GM23338 (cell line): ENCODE data around the gene EFEMP1. TPM values are rescaled to one million over a fixed set of nuclear protein-coding genes. Genes with fewer than 3 reads are reported as not detected.

Experiments used
- ATAC-seq: fragments of 200-7000 bp; cut with Tn5 transposase; 3 replicates; pipeline ENCODE4 v1.9.1; 2020
- DNase-seq: peaks from one replicate; pipeline ENCODE4 v3.0.0-alpha.2; 2015; ENCODE audit warnings: low spot score
- H2AFZ ChIP-seq: fragments of 200-600 bp; sonication (generic); 2 replicates; pipeline ENCODE4 v1.8.0; 2016; ENCODE audit warnings: antibody characterized with exemption, mild to moderate bottlenecking, moderate library complexity
- H3F3A ChIP-seq: fragments of 200-600 bp; sonication (generic); replicated peaks from 2 replicates; pipeline ENCODE4 v1.8.0; 2017; ENCODE audit warnings: antibody characterized with exemption, mixed run types, low read depth
- H3K27ac ChIP-seq: fragments of 200-600 bp; sonication (generic); 2 replicates; pipeline ENCODE4 v1.6.1; 2016; ENCODE audit warnings: low read depth
- H3K27me3 ChIP-seq: fragments of 200-600 bp; sonication (generic); 2 replicates; pipeline ENCODE4 v1.8.0; 2016; ENCODE audit warnings: mild to moderate bottlenecking, mixed run types, moderate library complexity; ENCODE audit not compliant: insufficient read depth
- H3K36me3 ChIP-seq: fragments of 200-600 bp; sonication (generic); 2 replicates; pipeline ENCODE4 v1.8.0; 2016; ENCODE audit warnings: mild to moderate bottlenecking; ENCODE audit not compliant: insufficient read depth
- H3K4me1 ChIP-seq: fragments of 200-600 bp; sonication (generic); 2 replicates; pipeline ENCODE4 v1.8.0; 2016; ENCODE audit warnings: mild to moderate bottlenecking, moderate library complexity; ENCODE audit not compliant: insufficient read depth
- H3K4me2 ChIP-seq: fragments of 200-600 bp; sonication (generic); 2 replicates; pipeline ENCODE4 v1.7.1; 2017; ENCODE audit warnings: mixed run types
- H3K4me3 ChIP-seq: fragments of 200-600 bp; sonication (generic); 2 replicates; pipeline ENCODE4 v1.6.1; 2016; ENCODE audit warnings: mixed run types
- H3K79me2 ChIP-seq: fragments of 200-600 bp; sonication (generic); replicated peaks from 2 replicates; pipeline ENCODE4 v1.8.0; 2017; ENCODE audit warnings: mild to moderate bottlenecking; ENCODE audit not compliant: insufficient read depth
- H3K9me2 ChIP-seq: fragments of 200-600 bp; sonication (generic); 2 replicates; pipeline ENCODE4 v1.8.0; 2017; ENCODE audit not compliant: insufficient read depth
- H4K20me1 ChIP-seq: fragments of 200-600 bp; sonication (generic); replicated peaks from 2 replicates; pipeline ENCODE4 v1.8.0; 2017; ENCODE audit warnings: mild to moderate bottlenecking; ENCODE audit not compliant: insufficient read depth
- H3K27ac Mint-ChIP-seq: 2 replicates; pipeline ENCODE4 v1.8.0; 2020; ENCODE audit warnings: inconsistent platforms, mild to moderate bottlenecking, moderate library complexity, mixed read lengths
- H3K27me3 Mint-ChIP-seq: 3 replicates; pipeline ENCODE4 v1.8.0; 2022; ENCODE audit warnings: low read depth, mild to moderate bottlenecking, moderate library complexity, mixed read lengths, inconsistent platforms; ENCODE audit not compliant: insufficient read depth, poor library complexity
- H3K36me3 Mint-ChIP-seq: 3 replicates; pipeline ENCODE4 v1.8.0; 2021; ENCODE audit warnings: low read depth, mild to moderate bottlenecking, inconsistent platforms, moderate library complexity, mixed read lengths
- H3K4me1 Mint-ChIP-seq: 3 replicates; pipeline ENCODE4 v1.8.0; 2020; ENCODE audit warnings: mild to moderate bottlenecking, inconsistent platforms, mixed read lengths
- H3K4me3 Mint-ChIP-seq: 3 replicates; pipeline ENCODE4 v1.8.0; 2021; ENCODE audit warnings: moderate library complexity, mild to moderate bottlenecking, inconsistent platforms, mixed read lengths
- H3K9me3 Mint-ChIP-seq: 3 replicates; pipeline ENCODE4 v1.8.0; 2020; ENCODE audit warnings: moderate library complexity, mild to moderate bottlenecking, inconsistent platforms, mixed read lengths
- CREB1 ChIP-seq: fragments of 250-450 bp; sonication (Bioruptor Pico); IDR thresholded peaks from 2 replicates; pipeline ENCODE4 v1.5.0; 2020; ENCODE audit warnings: low read depth, mild to moderate bottlenecking, moderate library complexity
- EZH2phosphoT487 ChIP-seq: fragments of 200-600 bp; sonication (generic); IDR thresholded peaks from one replicate; pipeline ENCODE4 v1.8.1; 2018; ENCODE audit warnings: antibody characterized with exemption; ENCODE audit not compliant: unreplicated experiment
- JUNB ChIP-seq: IDR thresholded peaks from one replicate; pipeline ENCODE4 v1.6.1; 2016; ENCODE audit warnings: antibody characterized with exemption; ENCODE audit not compliant: unreplicated experiment
- POLR2AphosphoS5 ChIP-seq: IDR thresholded peaks from 2 replicates; pipeline ENCODE4 v1.6.1; 2016; ENCODE audit warnings: antibody characterized with exemption, low read depth
- STAT1 ChIP-seq: IDR thresholded peaks from one replicate; pipeline ENCODE4 v1.6.1; 2016; ENCODE audit warnings: antibody characterized with exemption; ENCODE audit not compliant: unreplicated experiment
- ZNF114 ChIP-seq: fragments of 250-450 bp; sonication (Bioruptor Pico); IDR thresholded peaks from 2 replicates; pipeline ENCODE4 v1.5.0; 2020; ENCODE audit warnings: mild to moderate bottlenecking, moderate library complexity
- ZNF331 ChIP-seq: fragments of 250-450 bp; sonication (Bioruptor Pico); IDR thresholded peaks from 2 replicates; pipeline ENCODE4 v1.5.0; 2020; ENCODE audit warnings: low read depth, mild to moderate bottlenecking, moderate library complexity
- ZNF462 ChIP-seq: fragments of 250-450 bp; sonication (Bioruptor Pico); IDR thresholded peaks from 2 replicates; pipeline ENCODE4 v1.5.0; 2020; ENCODE audit warnings: mild to moderate bottlenecking, moderate library complexity
- polyA plus RNA-seq: library from polyadenylated mRNA; unstranded; fragments of >200 nt; fragmentation: Nextera tagmentation; extraction: Ambion mirVana; gene quantifications from 2 replicates; pipeline ENCODE4 v1.2.1, GENCODE V29; 2016
- total RNA-seq: library from RNA; depleted of rRNA; stranded (reverse); fragments of >200 nt; shearing (Covaris generic); gene quantifications from 2 replicates; pipeline ENCODE4 v1.2.3, GENCODE V29; 2014
- TF ChIP-seq, protein P1 (sequence below): IDR thresholded peaks from 2 replicates; pipeline ENCODE4 v1.6.1; 2016; ENCODE audit warnings: antibody characterized with exemption

The EFEMP1 gene
- total and polyA plus RNA-seq, 2 experiments from 2014 or later = 12.6 to 22.5 TPM

GRCh38 chr2:55902971-55903370 lies 20.6 kb downstream of the EFEMP1 start (continued):
- TF ChIP-seq ZNF462 (CRISPR knock-in tag) = no peak

DNA sequence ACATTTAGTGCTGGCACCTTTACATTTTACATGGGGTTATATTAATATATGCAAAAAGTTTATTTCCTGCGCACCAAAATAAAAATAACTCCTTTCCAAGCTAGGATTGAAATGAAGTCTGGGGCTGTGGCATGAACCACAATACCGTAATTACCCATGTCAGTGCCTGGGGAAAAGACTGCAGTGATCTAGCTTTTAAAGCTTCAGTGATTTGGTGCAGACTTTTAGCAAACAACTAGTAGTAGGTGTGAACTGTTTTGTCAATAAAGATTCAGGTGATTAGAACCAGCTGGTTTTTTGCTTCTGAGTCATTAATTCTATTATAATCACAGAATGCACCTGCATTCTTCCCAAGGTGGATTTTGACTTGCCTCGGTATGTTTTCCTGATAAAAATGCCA lies 21.2 kb downstream of the EFEMP1 start:
- Mint-ChIP-seq H3K4me1 (peaks cover 2% of the 10 kb centered on the region; the same call in 2 of the 3 replicates), H3K27me3 (peaks cover 2% of the 10 kb centered on the region), H3K36me3 (peaks cover 4% of the 10 kb centered on the region; the same call in 2 of the 3 replicates), H3K27ac (no peak overlapping the region), H3K9me3 (peaks cover 3% of the 10 kb centered on the region; the same call in 1 of the 3 replicates), H3K4me3 (no peak overlapping the region)
- Histone ChIP-seq H3F3A (no peaks in the 10 kb centered on the region), H3K4me2 (no peak overlapping the region), H3K4me1 (no peaks in the 10 kb centered on the region), H3K4me3 (no peak overlapping the region), H3K27ac (no peak overlapping the region), H3K79me2 (no peaks in the 10 kb centered on the region), H2AFZ (no peak overlapping the region), H3K9me2 (no peaks in the 10 kb centered on the region; the same call in 1 of the 2 replicates), H4K20me1 (no peaks in the 10 kb centered on the region), H3K36me3 (no peaks in the 10 kb centered on the region), H3K27me3 (no peaks in the 10 kb centered on the region)
- DNase-seq = no peak
- ATAC-seq = no peak
- no peak for TF ChIP-seq ZNF114 (CRISPR knock-in tag)
- no peak for TF ChIP-seq ZNF462 (CRISPR knock-in tag)
- TF ChIP-seq, protein P1, sequence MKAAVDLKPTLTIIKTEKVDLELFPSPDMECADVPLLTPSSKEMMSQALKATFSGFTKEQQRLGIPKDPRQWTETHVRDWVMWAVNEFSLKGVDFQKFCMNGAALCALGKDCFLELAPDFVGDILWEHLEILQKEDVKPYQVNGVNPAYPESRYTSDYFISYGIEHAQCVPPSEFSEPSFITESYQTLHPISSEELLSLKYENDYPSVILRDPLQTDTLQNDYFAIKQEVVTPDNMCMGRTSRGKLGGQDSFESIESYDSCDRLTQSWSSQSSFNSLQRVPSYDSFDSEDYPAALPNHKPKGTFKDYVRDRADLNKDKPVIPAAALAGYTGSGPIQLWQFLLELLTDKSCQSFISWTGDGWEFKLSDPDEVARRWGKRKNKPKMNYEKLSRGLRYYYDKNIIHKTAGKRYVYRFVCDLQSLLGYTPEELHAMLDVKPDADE = no peak
- no peak for TF ChIP-seq JUNB
- no peak for TF ChIP-seq EZH2phosphoT487
- no peak for TF ChIP-seq POLR2AphosphoS5
- no peak for TF ChIP-seq CREB1 (CRISPR knock-in tag)
- TF ChIP-seq STAT1 = no peak
- no peak for TF ChIP-seq ZNF331 (CRISPR knock-in tag)
